Epithelial cell of umbilical artery (primary cell): ENCODE data around the gene ZFYVE1. TPM values are rescaled to one million over a fixed set of nuclear protein-coding genes. Genes with fewer than 3 reads are reported as not detected.

Experiments used
- total RNA-seq: library from RNA; depleted of rRNA; stranded (reverse); fragments of >200 nt; gene quantifications from 2 replicates; pipeline ENCODE4 v1.2.3, GENCODE V29; 2014

The ZFYVE1 gene
- total RNA-seq = 8.8 and 11.6 TPM in 2 replicates

GRCh38 chr14:73026845-73027542 is at the start of gene ZFYVE1:
Gene ZFYVE1 (minus strand): TSS chr14:73027106. CDS start chr14:73024508, 2,598 bp downstream.

GRCh38 chr14:73058224-73058921 is 31.5 kb upstream of the ZFYVE1 start, which contains the start of gene RBM25:
Gene RBM25 (plus strand): TSS chr14:73058534. CDS start chr14:73071642, 13,108 bp downstream.

GRCh38 chr14:72926292-72927028 is 100.4 kb downstream of the ZFYVE1 start, which contains the start of gene DCAF4:
Gene DCAF4 (plus strand): TSS chr14:72926464. CDS start chr14:72937979, 11,515 bp downstream.

Other genes starting within 250 kb of the ZFYVE1 start
- 2.3 and 3.3 TPM in 2 replicates for gene DPF3, start 133.0 kb downstream of the ZFYVE1 start, total RNA-seq
- 8.8 and 15.0 TPM in 2 replicates for gene DCAF4, start 100.6 kb downstream of the ZFYVE1 start, total RNA-seq
- 24.7 and 31.5 TPM in 2 replicates for gene RBM25, start 31.4 kb upstream of the ZFYVE1 start, total RNA-seq
- 34.1 and 57.3 TPM in 2 replicates for gene PSEN1, start 109.4 kb upstream of the ZFYVE1 start, total RNA-seq
- 0.65 and 1.2 TPM in 2 replicates for gene PAPLN, start 210.4 kb upstream of the ZFYVE1 start, total RNA-seq